Stimulated activated naive CD4-positive, alpha-beta T cell treated with Interleukin-2 at 50 U/mL for 16 hours (primary cell): ENCODE data around the gene HACD4.
"Not testable (repeated sequence)": the region's sequence is repeated elsewhere in the genome, so short reads cannot be mapped to it uniquely, and the experiment has no call there.

Source experiments
- DNase-seq: peaks from one replicate; lab custom pipeline; 2025; lab: John Stamatoyannopoulos, UW

The HACD4 gene

GRCh38 chr9:21016701-21017491 is 14.5 kb downstream of the HACD4 start:
- no peak for DNase-seq

DNA sequence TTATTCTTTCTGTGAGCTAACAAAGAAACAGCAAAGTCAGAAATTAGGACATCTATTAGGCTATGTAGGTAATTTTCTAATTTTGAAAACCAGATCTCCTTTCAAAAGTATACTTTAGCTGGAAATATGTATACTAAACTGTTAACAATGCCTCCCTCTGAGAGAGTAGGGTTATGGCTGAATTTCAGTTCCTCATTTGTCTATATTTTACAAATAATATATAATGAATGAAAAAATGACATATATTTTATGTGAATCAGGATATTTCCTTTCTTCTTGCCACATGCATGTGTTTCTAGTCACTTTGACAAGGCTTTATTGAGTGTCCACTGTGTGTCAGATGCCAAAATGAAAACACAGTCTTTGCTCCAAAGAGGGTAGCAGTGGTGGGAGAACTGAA is 15.4 kb downstream of the HACD4 start:
- no peak for DNase-seq

GRCh38 chr9:21015129-21015815 is 16.2 kb downstream of the HACD4 start:
- DNase-seq: no peak

DNA sequence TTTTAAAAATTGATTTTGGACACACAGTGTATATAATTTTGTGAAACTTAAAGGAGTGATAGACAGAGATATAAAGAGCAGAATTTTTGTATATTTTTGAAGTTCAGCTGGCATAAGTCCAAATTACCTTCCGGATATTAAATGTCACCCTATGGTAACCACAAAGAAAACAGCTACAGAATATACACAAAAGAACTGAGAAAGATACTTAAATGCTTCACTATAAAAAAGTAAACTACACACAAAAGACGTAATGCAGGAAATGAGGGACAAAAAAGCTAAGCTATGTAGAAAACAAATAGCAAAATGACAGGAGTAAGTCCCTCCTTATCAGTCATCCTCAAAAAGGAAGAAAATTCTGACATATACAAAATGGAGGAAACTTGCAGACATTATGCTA is 29.4 kb downstream of the HACD4 start:
- DNase-seq: no peak

DNA sequence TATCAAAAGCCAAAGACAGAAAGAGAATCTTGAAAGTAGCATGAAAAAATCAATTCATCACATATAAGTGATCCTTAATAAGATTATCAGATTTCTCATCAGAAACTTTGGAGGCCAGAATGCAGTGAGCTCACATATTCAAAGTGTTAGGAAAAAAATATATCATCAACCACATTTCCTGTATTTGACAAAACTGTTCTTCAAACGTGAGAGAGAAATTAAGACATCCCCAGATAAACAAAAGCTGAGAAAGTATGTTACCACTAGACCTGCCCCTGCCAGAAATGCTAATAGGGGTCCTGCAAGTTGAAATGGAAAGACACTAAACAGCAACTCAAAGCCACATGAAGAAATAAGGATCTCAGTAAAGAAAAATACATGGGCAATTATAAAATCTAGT is 29.9 kb downstream of the HACD4 start:
- DNase-seq: no peak

DNA sequence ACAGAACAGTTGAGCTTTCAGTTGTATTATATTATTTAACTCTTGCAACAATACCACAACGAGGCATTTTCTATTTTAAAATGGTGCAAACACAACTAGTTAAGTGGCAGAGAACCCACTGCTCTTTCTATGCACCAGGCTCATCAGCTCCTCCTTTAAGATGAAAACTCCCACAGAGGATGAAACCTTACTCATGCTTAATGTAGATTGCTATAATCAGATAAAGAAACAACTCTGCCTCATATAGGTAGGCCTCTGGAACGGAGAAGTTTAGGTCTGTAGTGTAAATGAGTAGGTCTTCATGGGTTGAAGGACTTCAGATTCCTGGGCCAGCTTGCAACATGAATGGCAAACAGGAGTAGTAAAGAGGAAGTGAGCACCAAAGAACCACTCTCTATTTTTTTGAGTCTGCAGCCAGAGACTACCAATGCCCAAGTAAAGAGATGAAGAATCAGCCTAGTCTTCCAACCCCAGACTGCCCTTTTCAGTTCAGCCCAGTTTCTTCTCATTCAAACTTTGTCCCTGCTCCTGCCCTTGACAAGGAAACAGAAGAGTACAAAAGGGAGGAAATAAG is 33.9 kb downstream of the HACD4 start:
- DNase-seq: no peak

- no peak for DNase-seq
Observed at GRCh38 chr9:20996809-20997208, 34.6 kb downstream of the HACD4 start.

- DNase-seq: no peak
Observed at GRCh38 chr9:20995616-20996015, 35.8 kb downstream of the HACD4 start.

DNA sequence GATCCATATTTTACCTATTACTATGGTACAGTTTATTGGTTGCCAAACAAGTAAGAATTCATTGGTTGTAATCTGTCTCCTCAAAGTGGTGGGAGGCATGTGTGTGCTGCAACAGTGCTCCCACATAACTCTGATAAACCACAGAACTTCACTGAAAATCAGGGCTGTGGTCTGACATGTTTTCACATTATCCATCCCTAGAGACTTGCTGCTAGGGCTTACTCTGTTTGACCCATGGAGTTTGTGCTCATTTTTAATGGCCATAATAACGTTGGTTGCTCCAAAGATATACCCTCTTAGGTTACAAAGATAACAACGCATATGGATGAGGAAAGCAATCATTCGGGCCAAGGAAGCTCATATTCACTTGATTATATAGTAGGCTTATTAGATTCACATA is 37.0 kb downstream of the HACD4 start:
- no peak for DNase-seq

- no peak for DNase-seq
Observed at GRCh38 chr9:20990867-20991266, 40.6 kb downstream of the HACD4 start.

GRCh38 chr9:20989923-20990341 is 41.5 kb downstream of the HACD4 start:
- no peak for DNase-seq

DNA sequence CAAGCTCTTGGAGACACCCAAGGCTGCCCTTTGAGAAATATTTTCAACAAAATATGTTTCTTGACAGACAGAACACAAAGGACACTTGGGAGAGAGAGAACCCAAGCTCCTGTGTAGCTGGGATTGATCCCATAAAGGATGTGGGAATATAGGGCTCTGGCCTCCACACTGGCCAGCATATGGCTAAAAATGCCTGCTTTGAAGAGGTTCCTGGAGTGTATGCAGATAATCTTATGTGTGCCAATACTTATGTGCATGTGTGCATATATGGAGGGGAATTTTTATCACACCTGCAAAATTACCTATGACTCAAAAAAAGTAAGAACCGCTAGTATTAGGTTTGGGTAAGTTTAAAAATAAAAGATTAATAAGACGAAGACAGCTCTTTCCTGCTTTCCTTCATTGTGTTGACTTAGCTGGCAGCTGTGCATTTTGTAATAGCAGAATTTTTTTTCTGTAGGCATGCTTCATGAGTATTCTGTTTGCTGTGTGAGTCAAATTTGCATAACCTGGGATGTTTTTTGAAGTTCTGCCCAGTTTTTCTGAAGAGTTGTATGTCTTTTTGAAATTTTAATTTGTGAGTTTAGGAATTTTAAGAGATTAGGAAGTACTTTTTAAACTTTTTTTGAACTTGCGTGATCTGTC is 42.6 kb downstream of the HACD4 start:
- DNase-seq: no peak

DNA sequence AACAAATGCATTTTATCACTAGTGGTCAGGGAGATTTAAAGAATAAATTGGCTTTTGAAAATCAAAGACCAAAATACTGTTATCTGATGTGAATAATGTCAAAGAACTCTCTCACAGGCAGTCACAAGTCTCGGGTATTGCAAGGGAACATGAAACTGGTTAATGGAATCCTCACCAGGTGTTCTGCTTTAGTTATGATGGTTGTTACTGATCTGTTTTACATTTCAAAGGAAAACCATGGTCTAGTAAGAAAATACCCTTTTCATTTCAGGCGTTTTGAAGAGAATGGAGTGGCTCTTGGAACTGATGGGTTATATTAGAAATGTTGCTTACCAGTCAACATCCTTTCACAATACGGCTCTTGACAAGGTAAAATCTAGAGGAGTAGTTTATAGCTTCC is 43.4 kb downstream of the HACD4 start:
- DNase-seq: no peak

- no peak for DNase-seq
Observed at GRCh38 chr9:20987521-20987920, 43.9 kb downstream of the HACD4 start.

GRCh38 chr9:20985851-20986600 is 45.4 kb downstream of the HACD4 start:
- no peak for DNase-seq

DNA sequence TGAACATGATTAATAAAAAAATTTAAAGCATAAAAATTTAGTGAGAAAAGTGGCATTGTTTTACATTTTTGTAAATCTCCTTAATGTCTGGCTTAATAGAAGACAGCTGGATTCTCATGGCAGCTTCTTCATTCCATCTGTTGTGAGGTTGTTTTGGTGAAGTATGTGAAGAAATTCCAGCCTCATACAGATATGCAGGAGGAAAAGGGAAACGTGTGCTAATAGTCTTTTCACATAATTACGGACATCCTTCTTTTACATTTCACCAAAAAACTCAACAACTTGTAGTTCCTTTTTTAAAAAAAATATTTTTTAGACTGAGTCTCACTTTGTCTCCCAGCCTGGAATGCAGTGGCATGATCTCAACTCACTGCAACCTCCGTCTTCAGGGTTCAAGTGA is 46.9 kb downstream of the HACD4 start:
- DNase-seq: no peak

GRCh38 chr9:20981486-20981885 is 50.0 kb downstream of the HACD4 start:
- no peak for DNase-seq

GRCh38 chr9:20980832-20981455 is 50.5 kb downstream of the HACD4 start:
- DNase-seq: no peak

DNA sequence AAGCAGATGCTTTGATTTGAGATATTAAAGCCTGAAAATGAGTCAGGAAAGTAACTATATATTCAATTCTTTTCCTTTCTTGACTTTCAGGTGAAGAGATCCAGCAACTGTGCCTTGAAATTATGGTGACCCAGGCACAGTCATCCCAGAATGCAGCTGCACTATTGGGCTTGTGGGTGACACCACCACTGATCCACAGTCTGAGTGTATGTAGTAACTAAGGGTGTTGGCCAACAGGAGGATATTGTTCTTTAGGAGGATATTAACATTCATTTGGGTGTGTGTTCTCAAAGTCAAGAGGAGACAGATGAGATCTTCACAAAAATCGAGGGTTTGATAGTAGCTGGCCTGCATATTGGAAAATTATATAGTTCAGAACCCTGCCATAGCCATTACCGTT is 53.2 kb downstream of the HACD4 start:
- no peak for DNase-seq

GRCh38 chr9:20974191-20974938 is 57.1 kb downstream of the HACD4 start:
- DNase-seq: not testable (repeated sequence)
